ENCODE measurements around the gene PDSS2.
"Not testable (repeated sequence)": the region's sequence is repeated elsewhere in the genome, so short reads cannot be mapped to it uniquely, and the experiment has no call there.

PDSS2 gene

DNA sequence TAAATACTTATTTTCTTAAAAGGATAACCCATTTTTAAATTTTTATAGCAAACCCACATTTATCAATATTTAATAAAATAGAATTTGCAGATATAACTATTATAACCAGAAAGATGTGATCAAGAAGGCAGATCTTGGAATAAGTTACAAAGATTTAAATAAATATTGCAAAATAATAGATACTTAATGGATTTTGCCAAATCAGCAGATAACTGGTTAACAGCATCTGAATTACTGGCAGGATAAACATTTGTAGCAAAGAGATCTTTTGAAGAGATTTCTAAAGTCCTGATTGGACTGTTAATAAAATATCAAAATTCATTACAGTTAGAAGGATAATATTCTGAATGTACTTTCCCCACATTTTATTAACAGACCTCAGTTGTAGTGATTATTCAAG is 144.2 kb downstream of the PDSS2 start:
- DNase-seq: no peak

DNA sequence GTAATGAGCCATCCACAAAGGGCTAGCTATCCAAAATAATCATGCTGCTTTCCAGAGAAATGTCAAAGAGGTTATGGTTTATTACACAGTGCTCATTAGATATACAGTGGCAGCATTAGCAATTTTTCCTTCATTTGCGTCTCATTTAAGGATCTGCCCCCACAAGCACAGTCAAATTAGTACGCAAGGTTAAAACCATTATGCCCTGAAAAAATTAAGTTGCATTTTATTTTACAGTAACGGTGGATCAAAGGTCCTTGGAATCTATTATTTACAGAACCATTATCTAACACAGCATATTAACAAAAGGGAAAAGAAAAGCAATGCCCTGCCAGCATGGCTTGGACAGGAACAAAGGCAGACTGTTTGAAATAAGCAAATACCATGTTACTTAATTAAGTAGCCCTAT is 144.8 kb downstream of the PDSS2 start:
- DNase-seq: no peak

DNA sequence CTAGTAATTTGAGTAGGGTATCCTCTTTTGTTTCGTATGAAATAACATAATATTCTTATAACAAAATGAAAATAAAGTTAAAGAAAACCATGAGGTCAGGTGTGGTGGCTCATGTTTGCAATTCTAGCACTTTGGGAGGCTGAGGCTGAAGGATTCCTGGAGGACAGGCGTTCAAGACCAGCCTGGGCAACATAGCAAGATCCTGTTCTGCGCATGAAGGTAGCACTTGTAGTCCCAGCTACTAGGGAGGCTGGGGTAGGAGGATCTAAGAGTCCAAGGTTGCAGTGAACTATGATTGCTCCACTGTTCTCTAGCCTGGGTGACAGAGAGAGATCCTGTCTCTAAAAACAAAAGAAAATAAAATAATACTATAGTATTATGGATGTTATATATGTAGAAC is 145.6 kb downstream of the PDSS2 start:
- no peak for DNase-seq

DNA sequence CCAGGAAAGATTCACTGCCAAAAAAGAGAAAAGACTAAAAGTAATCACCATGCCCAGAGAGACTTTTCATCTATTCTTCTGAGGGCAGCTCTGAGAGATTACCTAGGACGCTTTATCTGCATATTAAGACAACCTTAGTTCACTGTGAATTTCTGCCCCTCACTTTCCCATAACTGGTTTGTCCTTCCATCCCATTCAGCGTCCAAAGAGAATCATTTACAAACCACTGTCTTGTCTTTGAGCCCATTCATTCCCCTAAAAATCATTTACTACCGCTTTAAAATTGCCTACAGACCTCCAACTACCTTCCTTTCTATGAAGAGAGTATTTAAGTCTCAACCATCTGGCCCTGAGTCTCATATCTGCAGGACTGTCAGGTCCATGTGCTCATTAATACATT is 149.0 kb downstream of the PDSS2 start:
- no peak for DNase-seq

DNA sequence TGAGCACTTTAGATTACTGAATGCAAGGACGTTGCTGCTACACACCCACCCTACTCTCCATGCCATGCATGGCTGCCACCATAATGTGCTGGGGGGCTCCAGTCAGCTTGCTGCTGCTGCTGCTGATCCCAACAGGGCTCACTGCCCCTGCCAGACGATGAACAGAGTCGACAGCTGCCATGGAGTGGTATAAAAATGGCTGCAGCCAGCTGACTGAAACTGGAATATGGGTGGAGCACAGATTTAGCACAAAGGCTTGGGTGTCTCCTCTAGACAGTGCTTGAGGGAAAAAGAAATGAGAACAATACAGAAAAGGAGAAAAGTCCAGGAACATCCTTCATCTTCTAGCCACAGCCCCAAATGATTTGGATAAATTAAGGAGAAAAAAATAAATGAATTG is 150.7 kb downstream of the PDSS2 start:
- no peak for DNase-seq

DNA sequence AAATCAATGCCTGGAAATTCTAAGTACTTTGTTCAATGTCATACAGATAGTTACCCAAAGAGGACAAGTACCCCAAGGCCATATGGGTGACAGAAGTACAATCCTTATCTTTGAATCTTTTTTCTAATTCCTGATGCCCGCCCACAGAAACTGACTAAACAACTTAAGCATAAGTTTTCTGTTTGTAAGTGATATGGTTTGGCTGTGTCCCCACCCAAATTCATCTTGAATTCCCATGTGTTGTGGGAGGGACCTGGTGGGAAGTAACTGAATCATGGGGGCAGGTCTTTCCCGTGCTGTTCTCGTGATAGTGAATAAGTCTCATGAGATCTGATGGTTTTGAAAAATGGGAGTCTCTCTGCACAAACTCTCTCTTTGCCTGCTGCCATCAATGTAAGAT is 153.4 kb downstream of the PDSS2 start:
- DNase-seq: not testable (repeated sequence)

DNA sequence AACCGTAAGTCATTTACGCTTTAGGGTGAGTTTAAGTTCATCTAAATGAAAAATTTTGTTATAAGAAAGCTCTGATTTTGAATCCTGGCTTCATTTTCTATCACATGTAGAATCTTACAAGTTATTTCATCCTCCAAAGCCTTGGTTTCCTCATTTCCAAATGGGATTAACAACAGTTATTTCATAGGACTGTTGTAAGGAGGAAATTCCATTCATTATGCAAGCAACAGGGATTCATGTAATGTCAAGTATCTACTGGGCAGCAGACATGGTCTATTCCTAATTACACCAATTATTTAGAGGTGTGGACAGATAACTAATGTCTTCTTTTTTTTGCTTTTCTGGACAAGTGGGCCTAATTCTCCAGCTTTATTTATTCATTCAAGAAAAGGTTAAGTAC is 154.0 kb downstream of the PDSS2 start:
- DNase-seq: no peak

DNA sequence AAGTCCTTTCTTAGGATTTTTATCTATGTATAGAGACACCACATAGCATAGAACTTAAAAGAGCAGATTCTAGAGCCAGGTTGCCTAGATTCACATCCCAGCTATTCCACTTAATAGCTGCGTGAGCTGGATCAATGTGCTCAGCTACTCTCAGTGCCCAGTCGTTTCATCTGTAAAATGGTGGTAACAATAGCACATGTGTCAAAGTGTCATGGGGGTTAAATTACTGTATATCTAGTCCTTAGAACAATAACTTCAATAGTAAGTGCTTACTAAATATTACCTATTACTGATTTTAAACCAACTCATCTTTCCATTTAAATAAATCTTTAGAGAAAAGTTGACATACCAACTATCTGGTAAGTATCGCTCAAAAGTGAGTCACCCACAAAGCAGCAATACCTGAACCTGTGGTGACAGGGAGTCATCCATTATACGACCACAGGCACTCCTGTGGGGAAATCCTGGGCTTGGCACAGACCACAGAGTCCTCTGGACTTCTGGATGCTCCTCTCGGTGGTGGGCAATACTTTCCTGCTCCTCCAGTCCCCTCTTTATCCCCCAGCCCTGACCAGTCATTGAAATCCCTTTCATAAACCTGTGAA is 154.8 kb downstream of the PDSS2 start:
- DNase-seq: no peak

DNA sequence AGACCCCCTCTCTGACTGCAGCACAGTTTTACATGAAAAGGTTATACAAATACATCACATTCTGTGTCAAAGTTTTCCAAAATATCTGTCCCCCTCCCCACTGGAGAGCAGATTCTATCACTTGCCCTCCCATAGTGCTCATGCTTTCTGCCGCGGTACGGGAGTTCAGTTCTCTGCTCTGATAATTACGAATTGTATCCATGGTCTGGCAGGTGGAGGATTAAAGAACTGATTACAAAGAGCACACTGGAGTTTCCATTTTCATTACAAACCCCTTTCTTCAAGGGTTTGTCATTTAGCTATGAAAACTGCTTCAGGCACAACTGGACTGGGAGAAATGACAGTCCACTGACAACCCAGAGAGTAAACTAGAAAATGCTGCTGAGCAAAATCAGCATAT is 166.0 kb downstream of the PDSS2 start:
- DNase-seq: no peak

DNA sequence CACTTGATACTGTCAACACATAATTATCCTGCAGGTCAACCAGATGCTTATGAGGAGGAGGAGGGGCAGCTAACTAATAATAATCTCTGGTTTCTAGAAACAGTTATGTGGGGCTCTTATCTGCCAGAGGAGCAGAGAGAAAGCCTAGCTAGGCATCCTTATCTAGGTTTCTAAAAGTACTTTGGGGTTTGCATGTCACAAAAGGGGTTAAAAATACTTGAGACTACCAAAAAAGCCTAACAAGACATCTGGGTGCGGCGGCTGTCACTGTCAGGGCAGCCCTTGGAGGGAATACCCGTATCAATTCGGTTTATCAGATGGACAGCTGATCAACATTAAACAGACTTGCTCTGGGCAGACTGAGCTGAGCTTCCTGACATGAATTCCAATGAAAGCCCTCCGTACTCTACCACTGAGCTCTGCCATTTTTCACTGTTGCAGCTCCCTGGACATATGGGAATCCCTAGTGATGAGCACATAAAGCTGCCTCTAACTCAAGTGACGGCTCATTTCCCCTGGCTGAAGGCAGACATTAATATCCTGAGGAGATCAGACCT is 166.6 kb downstream of the PDSS2 start:
- no peak for DNase-seq

DNA sequence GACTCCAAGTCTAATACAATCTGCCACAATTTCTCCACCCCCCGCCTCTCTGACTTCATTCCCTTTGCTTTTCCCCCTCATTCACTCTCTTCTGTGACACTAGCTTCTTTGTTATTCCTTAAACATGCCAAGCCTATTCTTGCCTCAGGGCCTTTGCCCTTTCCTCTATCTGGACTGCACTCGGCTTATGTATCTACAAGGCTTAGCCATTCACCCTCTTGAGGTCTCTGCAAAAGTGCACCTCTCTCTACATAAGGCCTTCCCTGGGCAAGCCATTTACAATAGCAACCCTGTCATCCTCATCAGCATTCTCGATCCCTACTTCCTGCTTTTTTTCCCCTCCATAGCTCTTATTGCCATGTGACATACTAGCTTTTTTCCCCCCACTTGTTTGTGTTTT is 168.9 kb downstream of the PDSS2 start:
- DNase-seq: no peak

DNA sequence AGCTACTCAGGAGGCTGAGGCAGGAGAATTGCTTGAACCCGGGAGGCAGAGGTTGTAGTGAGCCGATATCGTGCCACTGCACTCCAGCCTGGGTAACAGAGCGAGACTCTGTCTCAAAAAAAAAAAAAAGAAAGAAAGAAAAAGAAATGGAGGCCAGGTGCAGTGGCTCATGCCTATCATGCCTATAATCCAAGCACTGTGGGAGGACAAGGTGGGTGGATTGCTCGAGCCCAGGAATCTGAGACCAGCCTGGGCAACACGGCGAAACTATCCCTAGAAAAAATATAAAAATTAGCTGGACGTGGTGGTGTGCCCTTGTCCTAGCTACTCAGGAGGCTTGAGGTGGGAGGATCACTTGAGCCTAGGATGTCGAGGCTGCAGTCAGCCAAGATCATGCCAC is 170.1 kb downstream of the PDSS2 start:
- DNase-seq: not testable (repeated sequence)

DNA sequence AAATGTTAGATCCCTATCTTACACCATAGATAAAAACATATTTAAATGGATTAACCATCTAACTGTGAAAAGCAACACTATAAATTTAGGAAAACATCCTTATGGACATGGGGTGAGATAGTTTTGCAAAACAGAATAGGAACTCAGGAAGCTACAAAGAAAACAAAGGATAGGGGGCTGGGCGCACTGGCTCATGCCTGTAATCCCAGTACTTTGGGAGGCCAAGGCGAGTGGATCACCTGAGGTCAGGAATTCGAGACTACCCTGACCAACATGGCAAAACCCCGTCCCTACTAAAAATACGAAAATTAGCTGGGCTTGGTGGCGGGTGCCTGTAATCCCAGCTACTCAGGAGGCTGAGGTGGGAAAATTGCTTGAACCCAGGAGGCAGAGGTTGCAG is 173.7 kb downstream of the PDSS2 start:
- DNase-seq: not testable (repeated sequence)

DNA sequence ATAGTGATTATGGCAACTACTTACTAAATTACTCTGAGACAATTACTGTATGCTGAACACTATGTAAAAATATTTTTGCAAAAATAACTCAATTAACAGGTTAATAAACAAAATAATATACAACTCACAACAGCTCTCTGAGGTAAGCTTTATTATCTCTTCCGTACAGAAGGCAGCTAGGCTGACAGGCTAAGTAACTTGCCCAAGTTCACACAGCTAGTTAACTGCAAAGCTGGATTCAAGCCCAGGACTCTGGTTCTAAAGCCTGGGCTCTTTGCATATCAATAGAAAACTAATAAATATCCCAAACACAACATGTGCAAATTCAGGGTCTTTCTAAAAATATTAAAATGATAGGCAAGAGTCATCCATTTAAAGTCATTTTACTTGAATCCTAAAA is 174.6 kb downstream of the PDSS2 start:
- no peak for DNase-seq

DNA sequence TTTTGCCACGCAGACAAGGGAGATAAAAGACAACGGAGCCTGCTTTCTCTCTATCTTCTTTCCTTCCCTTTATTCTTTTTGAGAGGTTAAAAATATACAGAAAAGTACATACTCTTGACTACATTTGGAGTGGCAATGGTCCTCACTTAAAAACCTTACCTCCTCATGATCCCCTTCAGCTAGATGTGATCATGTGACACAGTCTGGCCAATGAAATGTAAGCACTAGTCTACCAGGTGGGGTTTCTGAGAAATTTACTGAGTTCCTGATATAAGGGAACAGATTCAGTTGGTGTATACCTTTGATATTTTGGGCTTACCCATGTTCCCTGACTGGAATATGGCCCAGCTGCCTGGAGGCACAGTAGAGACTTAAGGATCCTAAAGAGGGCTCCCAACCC is 178.6 kb downstream of the PDSS2 start:
- no peak for DNase-seq

DNA sequence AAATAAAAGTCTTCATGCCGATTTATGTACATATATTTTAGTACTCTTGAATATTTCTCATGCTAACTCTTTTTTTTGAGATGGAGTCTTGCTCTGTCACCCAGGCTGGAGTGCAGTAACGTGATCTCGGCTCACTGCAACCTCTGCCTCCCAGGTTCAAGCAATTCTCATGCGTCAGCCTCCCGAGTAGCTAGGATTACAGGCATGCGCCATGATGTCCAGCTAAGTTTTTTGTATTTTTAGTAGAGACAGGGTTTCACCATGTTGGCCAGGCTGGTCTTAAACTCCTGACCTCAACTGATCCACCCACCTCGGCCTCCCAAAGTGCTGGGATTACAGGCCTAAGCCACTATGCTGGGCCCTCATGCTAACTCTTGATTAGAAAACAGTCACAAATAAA is 179.4 kb downstream of the PDSS2 start:
- DNase-seq: not testable (repeated sequence)

DNA sequence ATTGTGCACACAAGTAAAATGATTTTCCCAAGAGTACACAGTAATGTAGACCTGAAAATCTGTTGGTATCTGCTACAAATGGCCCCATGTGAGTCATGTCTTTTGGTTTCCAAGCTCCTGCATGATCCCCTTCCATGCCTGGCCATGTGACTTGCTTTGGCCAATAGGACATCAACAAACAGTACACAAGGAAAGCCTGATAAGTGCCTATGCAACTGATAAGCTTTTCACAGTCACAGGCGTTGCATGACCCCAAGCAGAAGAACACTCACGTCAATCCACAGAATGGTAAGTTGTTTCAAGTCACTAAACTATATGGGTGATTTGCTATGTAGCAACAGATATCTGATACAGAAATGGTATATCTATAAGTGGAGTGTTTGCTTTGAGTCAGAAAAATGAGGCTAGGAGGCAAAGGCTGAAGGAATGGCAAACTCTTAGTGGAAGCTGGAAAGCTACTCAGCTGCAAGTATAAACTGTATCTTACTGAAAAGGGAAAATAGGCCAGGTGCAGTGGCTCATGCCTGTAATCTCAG is 184.0 kb downstream of the PDSS2 start:
- no peak for DNase-seq

DNA sequence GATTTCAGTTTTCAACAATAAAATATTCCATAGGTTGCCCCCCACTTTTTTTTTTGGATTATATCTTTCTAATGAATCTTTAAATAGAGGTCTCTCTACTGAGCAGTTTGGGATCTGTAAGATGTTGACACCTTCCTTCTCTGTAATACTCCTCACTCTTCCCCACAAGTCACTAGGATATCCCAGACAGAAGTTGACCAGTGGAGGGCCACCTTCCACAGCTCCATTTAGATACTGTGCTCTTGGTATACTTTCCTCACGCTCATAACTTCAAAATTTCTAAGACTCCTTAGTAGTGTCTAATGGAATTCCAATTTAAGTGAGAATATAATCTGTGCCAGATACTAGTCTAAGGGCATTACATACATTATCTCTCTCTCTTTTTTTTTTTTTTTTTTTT is 185.1 kb downstream of the PDSS2 start:
- DNase-seq: no peak

DNA sequence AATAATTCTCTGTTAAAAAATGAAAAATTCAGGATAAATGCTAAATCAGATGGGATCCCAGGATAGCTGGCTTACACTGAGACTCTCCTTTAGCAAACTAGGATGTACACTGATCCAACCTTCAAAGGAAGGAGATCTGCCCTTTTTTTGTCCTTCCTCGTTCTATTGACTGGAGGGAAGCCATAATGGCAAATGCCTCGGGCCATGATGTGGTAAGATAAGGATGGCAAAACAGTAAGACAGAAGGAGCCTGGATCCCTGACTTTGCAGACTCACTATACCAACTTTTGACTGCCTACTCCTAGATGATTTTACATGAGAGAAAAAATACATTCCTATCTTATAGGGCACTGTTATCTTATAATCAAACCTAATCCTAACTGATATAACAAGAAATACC is 187.1 kb downstream of the PDSS2 start:
- no peak for DNase-seq

DNA sequence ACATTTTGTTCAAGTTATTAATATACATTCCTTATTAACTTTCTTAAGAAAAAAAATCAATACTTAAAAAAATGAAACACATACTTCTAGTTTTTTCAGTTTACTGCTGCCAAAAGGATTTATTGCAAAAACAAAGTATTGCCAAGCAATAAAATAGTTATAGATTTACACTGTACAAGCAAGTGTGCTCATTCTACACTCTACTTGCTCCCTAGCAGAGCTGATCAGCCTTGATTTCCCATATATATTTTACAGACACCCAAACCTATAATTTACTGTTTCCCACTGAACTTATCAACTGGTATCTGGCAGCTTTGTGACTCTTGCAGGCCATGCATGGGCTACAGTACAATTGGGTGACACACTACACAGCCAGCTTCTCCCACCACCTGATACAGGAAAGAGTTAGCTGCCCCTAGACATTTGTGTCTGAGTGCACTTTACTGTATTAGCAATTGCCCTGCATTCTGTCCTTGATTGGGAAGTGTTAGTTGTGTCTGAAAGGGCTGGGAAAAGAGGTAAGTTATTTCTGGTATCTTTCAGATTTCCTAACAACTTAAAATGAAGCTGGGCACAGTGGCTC is 188.1 kb downstream of the PDSS2 start:
- no peak for DNase-seq

DNA sequence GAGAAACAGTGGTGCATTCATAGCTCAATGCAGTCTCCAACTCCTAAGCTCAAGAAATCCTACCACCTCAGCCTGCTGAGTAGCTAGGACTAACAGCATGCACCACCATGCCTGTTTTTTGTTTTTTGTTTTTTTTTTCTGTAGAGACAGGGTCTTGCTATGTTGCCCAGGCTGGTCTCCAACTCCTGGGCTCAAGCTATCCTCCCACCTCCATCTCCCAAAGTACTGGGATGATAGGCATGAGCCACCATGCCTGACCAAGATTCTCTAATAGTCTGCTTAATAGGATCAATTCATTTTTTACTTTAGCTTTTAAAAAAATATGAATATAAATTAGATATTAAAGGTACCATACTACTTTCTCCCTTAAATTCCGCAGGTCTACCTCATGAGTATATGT is 191.7 kb downstream of the PDSS2 start:
- DNase-seq: no peak

DNA sequence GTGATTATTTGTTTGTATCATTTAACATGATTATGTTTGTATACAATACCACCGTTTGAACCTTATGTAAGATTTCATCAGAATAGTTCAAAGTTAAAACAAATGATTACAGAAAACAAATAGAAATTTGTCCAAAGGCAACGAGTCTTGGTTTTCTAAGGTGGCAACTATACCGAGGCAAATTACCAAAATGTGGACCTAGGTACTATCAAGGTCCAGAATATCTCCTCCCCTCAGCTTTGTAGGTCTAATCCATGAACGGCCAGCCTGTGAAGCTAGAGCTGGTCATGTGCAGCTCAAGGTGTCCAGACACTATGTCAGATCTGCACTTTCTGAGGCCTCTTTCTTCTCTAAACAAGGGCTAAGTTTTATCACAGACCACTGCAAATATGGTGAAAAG is 192.4 kb downstream of the PDSS2 start:
- DNase-seq: no peak

DNA sequence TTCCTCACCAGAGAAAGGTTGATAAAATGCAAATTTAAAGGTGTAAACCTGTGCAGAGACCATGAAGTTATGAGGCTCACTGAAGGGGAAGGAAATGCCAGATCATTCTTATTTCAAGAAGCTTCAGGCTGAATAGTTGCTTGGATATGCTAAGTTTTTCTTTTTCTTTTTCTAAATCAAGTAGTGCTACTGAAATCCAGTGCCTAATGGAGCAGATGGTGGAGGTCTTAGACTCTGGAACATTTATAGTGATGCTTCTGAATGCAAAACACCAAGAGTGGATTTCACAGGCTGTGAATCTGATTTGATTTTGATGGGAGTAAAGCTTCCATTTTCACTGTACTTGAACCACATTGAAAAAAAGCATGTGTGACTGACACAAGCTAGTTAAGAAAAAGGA is 192.8 kb downstream of the PDSS2 start:
- DNase-seq: no peak

DNA sequence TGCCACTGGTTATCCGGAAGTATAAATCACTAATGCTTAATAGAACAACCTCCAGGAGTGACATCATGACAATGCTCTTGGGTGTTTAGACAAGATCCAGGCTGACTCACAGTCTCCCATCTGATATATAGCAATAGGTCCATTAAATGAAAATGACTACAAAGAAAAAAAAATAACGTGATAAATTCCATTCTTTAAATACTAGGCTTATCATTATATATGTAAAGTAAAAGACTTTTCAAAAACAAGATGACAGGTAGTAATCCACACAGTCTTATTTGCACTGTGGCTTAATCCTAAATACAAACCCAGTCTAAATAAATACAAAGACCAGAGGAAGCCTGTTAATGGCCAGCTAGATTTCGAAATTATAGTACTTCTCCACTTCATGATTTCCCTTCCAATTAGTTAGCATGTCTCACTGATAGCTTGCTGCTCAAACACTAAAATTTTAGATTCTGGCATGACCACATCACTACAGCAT is 195.0 kb downstream of the PDSS2 start:
- DNase-seq: no peak

DNA sequence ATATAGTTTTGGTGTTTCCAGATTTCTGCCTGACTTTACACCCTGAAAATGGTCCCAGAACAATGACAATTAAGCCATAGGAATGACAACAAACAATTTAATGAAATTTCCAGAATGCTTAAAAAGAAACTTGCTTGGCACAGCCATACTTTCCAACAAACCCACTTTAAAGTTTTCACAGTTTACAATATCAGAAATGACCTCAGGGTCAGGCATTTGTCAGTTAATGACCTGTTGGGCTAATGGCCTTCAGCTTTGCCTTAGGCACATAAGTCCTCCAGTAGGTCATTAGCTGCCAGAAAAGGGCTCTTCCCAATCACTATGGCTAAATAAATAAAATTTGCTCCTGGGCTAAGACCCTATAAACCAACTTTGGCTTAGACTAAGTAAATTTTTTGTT is 199.4 kb downstream of the PDSS2 start:
- DNase-seq: no peak
